PC-3 (cell line): ENCODE data around the gene SCAP. TPM values are rescaled to one million over a fixed set of nuclear protein-coding genes. Genes with fewer than 3 reads are reported as not detected.

ENCODE experiments used
- ATAC-seq: fragments of 200-7000 bp; cut with Tn5 transposase; 2 replicates; pipeline ENCODE4 v1.9.1; 2020; ENCODE audit warnings: mild to moderate bottlenecking, moderate library complexity
- BruUV-seq: library from RNA; stranded (reverse); fragments of 400-500 nt; replicated peaks from 2 replicates; lab custom pipeline; 2021; lab: Mats Ljungman, UMichigan
- CTCF ChIA-PET: fragments of 300-600 bp; sonication (Branson Sonifier 250); formaldehyde crosslinking; loops from one replicate; lab custom pipeline; 2022; ENCODE audit warnings: antibody characterized with exemption; lab: Charles Lee
- POLR2A ChIA-PET: fragments of 300-600 bp; sonication (Branson Sonifier 250); formaldehyde crosslinking; loops from one replicate; lab custom pipeline; 2022; ENCODE audit warnings: antibody characterized with exemption; ENCODE audit not compliant: unreplicated experiment; lab: Charles Lee
- DNase-seq: peaks from one replicate; pipeline ENCODE4 v3.0.0-alpha.2; 2015
- H2AFZ ChIP-seq: fragments of 300-600 bp; sonication (generic); 2 replicates; pipeline ENCODE4 v1.6.0; 2016; ENCODE audit warnings: antibody characterized with exemption, low read length
- H3F3A ChIP-seq: fragments of 300-600 bp; sonication (generic); one replicate; pipeline ENCODE4 v1.6.0; 2017; ENCODE audit warnings: antibody characterized with exemption, low read length, control low read depth, mild to moderate bottlenecking; ENCODE audit not compliant: unreplicated experiment
- H3K27ac ChIP-seq: fragments of 300-600 bp; sonication (generic); 2 replicates; pipeline ENCODE4 v1.5.1; 2016; ENCODE audit warnings: mild to moderate bottlenecking, low read length
- H3K27me3 ChIP-seq: fragments of 300-600 bp; sonication (generic); 2 replicates; pipeline ENCODE4 v1.6.1; 2016; ENCODE audit warnings: low read length, mixed read lengths
- H3K36me3 ChIP-seq: fragments of 300-600 bp; sonication (generic); 2 replicates; pipeline ENCODE4 v1.6.1; 2016; ENCODE audit warnings: low read depth, mixed run types, low read length, mixed read lengths
- H3K4me1 ChIP-seq: fragments of 300-600 bp; sonication (generic); 2 replicates; pipeline ENCODE4 v1.5.1; 2016; ENCODE audit warnings: low read length; ENCODE audit not compliant: insufficient read depth
- H3K4me2 ChIP-seq: fragments of 300-600 bp; sonication (generic); 2 replicates; pipeline ENCODE4 v1.6.0; 2016; ENCODE audit warnings: low read length
- H3K4me3 ChIP-seq: fragments of 300-600 bp; sonication (generic); 2 replicates; pipeline ENCODE4 v1.5.1; 2016; ENCODE audit warnings: mild to moderate bottlenecking, low read length, mixed read lengths
- H3K79me2 ChIP-seq: fragments of 300-600 bp; sonication (generic); 2 replicates; pipeline ENCODE4 v1.6.1; 2017; ENCODE audit warnings: low read length, mixed read lengths
- H3K9ac ChIP-seq: fragments of 300-600 bp; sonication (generic); 2 replicates; pipeline ENCODE4 v1.6.0; 2016; ENCODE audit warnings: mild to moderate bottlenecking, low read length
- H3K9me2 ChIP-seq: fragments of 300-600 bp; sonication (generic); replicated peaks from 2 replicates; pipeline ENCODE4 v1.6.1; 2016; ENCODE audit warnings: mixed run types, low read length, mixed read lengths
- H3K9me3 ChIP-seq: fragments of 300-600 bp; sonication (generic); 2 replicates; pipeline ENCODE4 v1.6.1; 2016; ENCODE audit warnings: low read length, mixed read lengths
- H4K20me1 ChIP-seq: fragments of 300-600 bp; sonication (generic); 2 replicates; pipeline ENCODE4 v1.6.1; 2016; ENCODE audit warnings: low read length, mixed read lengths
- EZH2 ChIP-seq: fragments of 300-600 bp; sonication (generic); IDR thresholded peaks from one replicate; pipeline ENCODE4 v1.6.1; 2017; ENCODE audit warnings: antibody characterized with exemption, mild to moderate bottlenecking, low read length; ENCODE audit not compliant: unreplicated experiment
- EZH2phosphoT487 ChIP-seq: fragments of 300-600 bp; sonication (generic); IDR thresholded peaks from 2 replicates; pipeline ENCODE4 v1.6.1; 2018; ENCODE audit warnings: mild to moderate bottlenecking, antibody characterized with exemption, low read length, borderline replicate concordance
- intact Hi-C: fragments of 100-400 bp; cut with micrococcal nuclease; formaldehyde crosslinking; loops from 2 replicates; pipeline ENCODE4 v1.9.0; 2023
- total RNA-seq: library from RNA; depleted of rRNA; stranded (reverse); fragments of >200 nt; gene quantifications from 2 replicates; pipeline ENCODE4 v1.2.3, GENCODE V29; 2014
- TF ChIP-seq, protein P1 (sequence below): fragments of 300-600 bp; sonication (generic); conservative IDR thresholded peaks from 2 replicates; pipeline ENCODE4 v1.5.1; 2017; ENCODE audit warnings: antibody characterized with exemption, low read depth, mild to moderate bottlenecking, low read length

Gene SCAP
- total RNA-seq, 1 experiment from 2014 or later, result 84.7 TPM

DNA sequence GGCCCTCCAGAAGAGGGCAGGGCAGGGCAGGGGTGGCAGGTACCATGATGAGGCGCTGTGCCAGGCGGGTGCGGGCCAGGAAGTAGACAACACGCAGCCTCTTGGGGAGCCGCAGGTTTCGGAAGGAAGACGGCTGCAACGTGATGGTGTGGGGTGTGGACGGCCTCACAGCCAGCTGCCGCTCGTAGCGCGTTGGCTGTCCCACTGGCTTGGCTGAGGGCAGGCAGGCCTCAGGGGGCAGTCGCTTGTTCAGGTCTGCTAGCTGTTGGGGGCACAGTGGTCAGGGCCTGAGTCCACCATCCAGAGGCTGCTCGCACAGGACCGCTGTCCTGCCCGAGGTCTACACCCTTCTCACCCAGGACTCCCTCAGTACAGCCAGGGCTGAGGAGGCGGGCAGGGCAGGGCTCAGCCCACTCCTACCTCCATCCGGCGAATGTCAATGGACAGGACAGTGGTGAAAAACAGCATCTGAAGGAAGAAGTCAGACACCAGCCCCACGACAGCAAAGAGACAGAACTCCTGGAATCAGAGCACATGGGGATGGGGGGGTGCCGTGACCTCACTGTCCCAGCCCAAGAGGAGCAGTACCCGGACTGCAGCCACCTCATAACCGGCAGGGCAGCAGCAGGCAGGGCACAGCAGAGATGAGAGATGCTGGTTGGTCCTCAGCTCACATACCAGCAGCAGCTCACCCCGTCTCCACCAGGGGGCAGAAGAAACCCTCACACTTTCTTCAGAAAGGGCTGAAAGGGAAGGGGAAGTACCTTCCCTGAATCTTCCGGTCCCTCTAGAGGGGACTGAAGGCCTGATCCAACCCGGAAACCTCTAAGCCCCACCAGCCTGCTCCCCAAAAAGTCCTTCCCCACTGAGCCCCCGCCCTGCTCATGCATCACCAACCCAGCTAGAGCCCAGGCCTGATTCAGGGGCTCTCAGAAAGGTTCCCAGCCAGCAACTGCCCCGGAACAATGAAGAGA is 54.9 kb downstream of the SCAP start:
- CTCF ChIA-PET, result interaction anchor here (0.6 to 1.2 kb wide), 6 partner anchors 12 to 425 kb away, joined by 3 to 4 read pairs (median 3); partner anchors contain the start of gene SCAP
- Histone ChIP-seq H3K27me3 (no peaks in the 10 kb centered on the region), H3K79me2 (no peaks in the 10 kb centered on the region), H3K9me2 (no peaks in the 10 kb centered on the region), H3K4me3 (no peak overlapping the region), H3K9me3 (no peaks in the 10 kb centered on the region), H3K36me3 (no peaks in the 10 kb centered on the region; the same call in 1 of the 2 replicates), H3K4me1 (no peaks in the 10 kb centered on the region), H2AFZ (peak overlapping the region; percentile 31; the same call in 1 of the 2 replicates), H4K20me1 (no peaks in the 10 kb centered on the region), H3K4me2 (no peak overlapping the region), H3K9ac (peak overlapping the region; percentile 24; the same call in 1 of the 2 replicates), H3F3A (no peaks in the 10 kb centered on the region), H3K27ac (no peak overlapping the region)
- peak; percentile 84 for ATAC-seq
- BruUV-seq, result no TSS peak
- TF ChIP-seq, protein P1, sequence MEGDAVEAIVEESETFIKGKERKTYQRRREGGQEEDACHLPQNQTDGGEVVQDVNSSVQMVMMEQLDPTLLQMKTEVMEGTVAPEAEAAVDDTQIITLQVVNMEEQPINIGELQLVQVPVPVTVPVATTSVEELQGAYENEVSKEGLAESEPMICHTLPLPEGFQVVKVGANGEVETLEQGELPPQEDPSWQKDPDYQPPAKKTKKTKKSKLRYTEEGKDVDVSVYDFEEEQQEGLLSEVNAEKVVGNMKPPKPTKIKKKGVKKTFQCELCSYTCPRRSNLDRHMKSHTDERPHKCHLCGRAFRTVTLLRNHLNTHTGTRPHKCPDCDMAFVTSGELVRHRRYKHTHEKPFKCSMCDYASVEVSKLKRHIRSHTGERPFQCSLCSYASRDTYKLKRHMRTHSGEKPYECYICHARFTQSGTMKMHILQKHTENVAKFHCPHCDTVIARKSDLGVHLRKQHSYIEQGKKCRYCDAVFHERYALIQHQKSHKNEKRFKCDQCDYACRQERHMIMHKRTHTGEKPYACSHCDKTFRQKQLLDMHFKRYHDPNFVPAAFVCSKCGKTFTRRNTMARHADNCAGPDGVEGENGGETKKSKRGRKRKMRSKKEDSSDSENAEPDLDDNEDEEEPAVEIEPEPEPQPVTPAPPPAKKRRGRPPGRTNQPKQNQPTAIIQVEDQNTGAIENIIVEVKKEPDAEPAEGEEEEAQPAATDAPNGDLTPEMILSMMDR, result peak; percentile 93
- TF ChIP-seq EZH2 (no peak), EZH2phosphoT487 (no peak)
- POLR2A ChIA-PET, result interaction anchor here (0.6 to 0.7 kb wide), 2 partner anchors 320 to 339 kb away, joined by 3 read pairs; no protein-coding TSS in a partner anchor
- intact Hi-C loops, result loop anchor here (1.0 kb wide), 3 partner anchors 56 to 369 kb away; partner anchors contain the start of gene ELP6
- peak; percentile 96 for DNase-seq

DNA sequence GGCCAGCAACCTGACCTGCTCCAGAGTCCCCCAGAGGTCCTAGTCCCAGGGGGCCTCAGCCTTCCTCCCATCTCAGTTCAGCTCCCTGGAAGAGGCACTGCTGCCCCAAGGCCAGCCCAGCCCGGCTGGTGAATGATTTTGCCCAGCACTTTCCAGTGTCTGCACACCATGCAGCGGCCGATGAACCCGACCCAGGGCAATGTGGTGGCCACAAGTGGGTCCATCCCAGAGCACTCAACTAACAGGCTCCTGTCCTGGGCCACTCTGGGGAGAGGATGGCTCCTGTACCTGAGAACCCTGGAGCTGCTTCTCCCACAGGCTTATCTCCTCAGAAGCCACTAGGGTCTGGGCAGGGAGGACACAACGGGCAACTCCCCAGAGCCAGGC is 55.7 kb downstream of the SCAP start:
- TF ChIP-seq EZH2phosphoT487, result no peak
- no peak for TF ChIP-seq EZH2
- TF ChIP-seq, protein P1, result no peak
- POLR2A ChIA-PET, result no interaction called here
- CTCF ChIA-PET, result no interaction called here
- BruUV-seq, result no TSS peak
- H2AFZ ChIP-seq, result no peak overlapping the region
- DNase-seq (no peak), ATAC-seq (no peak)
- no peak overlapping the region for H3K4me3 ChIP-seq
- no peaks in the 10 kb centered on the region for H3K4me1 ChIP-seq
- H3K9me2 ChIP-seq, result no peaks in the 10 kb centered on the region
- H3K27me3 ChIP-seq, result no peaks in the 10 kb centered on the region
- H3K9me3 ChIP-seq, result no peaks in the 10 kb centered on the region
- H4K20me1 ChIP-seq, result no peaks in the 10 kb centered on the region
- intact Hi-C loops, result no loop called here
- no peak overlapping the region for H3K27ac ChIP-seq
- no peak overlapping the region for H3K4me2 ChIP-seq
- H3K9ac ChIP-seq, result no peak overlapping the region
- H3F3A ChIP-seq, result no peaks in the 10 kb centered on the region
- H3K36me3 ChIP-seq, result no peaks in the 10 kb centered on the region; the same call in 1 of the 2 replicates
- H3K79me2 ChIP-seq, result no peaks in the 10 kb centered on the region
